ENCODE data around the gene PECR.

PECR gene

GRCh38 chr2:216110620-216111019, 29.0 kb upstream of the PECR start:
- peaks cover 21% of the 10 kb centered on the region for H3K36me3 Mint-ChIP-seq
- DNase-seq (ENCODE audit: low spot score in 2 of 2) (no peak), ATAC-seq (ENCODE audit: low read depth) (no peak)
- no peaks in the 10 kb centered on the region for H3K27me3 Mint-ChIP-seq
- H3K4me3 Mint-ChIP-seq, result peak overlapping the region; percentile 99
- H3K9me3 Mint-ChIP-seq, result no peaks in the 10 kb centered on the region
- H3K4me1 Mint-ChIP-seq, result peaks cover 30% of the 10 kb centered on the region
- H3K27ac Mint-ChIP-seq, result peak overlapping the region; percentile 99

GRCh38 chr2:216109962-216110614, 28.5 kb upstream of the PECR start:
- Mint-ChIP-seq H3K4me1 (peaks cover 26% of the 10 kb centered on the region), H3K36me3 (peaks cover 21% of the 10 kb centered on the region), H3K4me3 (peak overlapping the region; percentile 99), H3K27me3 (no peaks in the 10 kb centered on the region), H3K27ac (peak overlapping the region; percentile 99), H3K9me3 (no peaks in the 10 kb centered on the region)
- DNase-seq (ENCODE audit: low spot score in 2 of 2), result no peak
- peak; percentile 13 for ATAC-seq (ENCODE audit: low read depth)

GRCh38 chr2:216108967-216109921, 27.6 kb upstream of the PECR start, which contains the start of gene XRCC5:
TSS of gene XRCC5 (plus strand) at chr2:216109348. CDS start at chr2:216109437, 89 bp downstream.
- peak within 1 kb of the TSS; percentile 99 for H3K27ac Mint-ChIP-seq
- no peaks in the 10 kb centered on the region for H3K9me3 Mint-ChIP-seq
- peaks cover 20% of the 10 kb centered on the region for H3K4me1 Mint-ChIP-seq
- DNase-seq (ENCODE audit: low spot score in 2 of 2), result peak; percentile 91 to 96
- ATAC-seq (ENCODE audit: low read depth), result peak; percentile 85
- H3K36me3 Mint-ChIP-seq, result peaks cover 21% of the 10 kb centered on the region
- H3K4me3 Mint-ChIP-seq, result peak within 1 kb of the TSS; percentile 99
- H3K27me3 Mint-ChIP-seq, result no peaks in the 10 kb centered on the region

- Mint-ChIP-seq H3K27me3 (no peaks in the 10 kb centered on the region), H3K4me3 (peak overlapping the region; percentile 99), H3K9me3 (no peaks in the 10 kb centered on the region), H3K36me3 (peaks cover 16% of the 10 kb centered on the region), H3K27ac (peak overlapping the region; percentile 99), H3K4me1 (peaks cover 15% of the 10 kb centered on the region)
- ATAC-seq (ENCODE audit: low read depth) (no peak), DNase-seq (ENCODE audit: low spot score in 2 of 2) (no peak)
Measured at GRCh38 chr2:216108310-216108966, 26.8 kb upstream of the PECR start.

GRCh38 chr2:216107760-216108159, 26.2 kb upstream of the PECR start:
- Mint-ChIP-seq H3K4me1 (peaks cover 12% of the 10 kb centered on the region), H3K27me3 (no peaks in the 10 kb centered on the region), H3K9me3 (no peaks in the 10 kb centered on the region), H3K4me3 (no peak overlapping the region), H3K27ac (no peak overlapping the region), H3K36me3 (peaks cover 9% of the 10 kb centered on the region)
- DNase-seq (ENCODE audit: low spot score in 2 of 2) (no peak), ATAC-seq (ENCODE audit: low read depth) (no peak)

GRCh38 chr2:216107320-216107719, 25.7 kb upstream of the PECR start:
- Mint-ChIP-seq H3K27me3 (no peaks in the 10 kb centered on the region), H3K9me3 (no peaks in the 10 kb centered on the region), H3K27ac (no peak overlapping the region), H3K36me3 (peaks cover 9% of the 10 kb centered on the region), H3K4me1 (peaks cover 9% of the 10 kb centered on the region), H3K4me3 (no peak overlapping the region)
- ATAC-seq (ENCODE audit: low read depth), result no peak
- DNase-seq (ENCODE audit: low spot score in 2 of 2), result no peak

- peaks cover 4% of the 10 kb centered on the region for H3K36me3 Mint-ChIP-seq
- peaks cover 3% of the 10 kb centered on the region for H3K4me1 Mint-ChIP-seq
- H3K27ac Mint-ChIP-seq, result no peak overlapping the region
- DNase-seq (ENCODE audit: low spot score in 2 of 2), result no peak
- no peak for ATAC-seq (ENCODE audit: low read depth)
- no peak overlapping the region for H3K4me3 Mint-ChIP-seq
- no peaks in the 10 kb centered on the region for H3K9me3 Mint-ChIP-seq
- H3K27me3 Mint-ChIP-seq, result no peaks in the 10 kb centered on the region
Measured at GRCh38 chr2:216104691-216105090, 23.1 kb upstream of the PECR start.

- peaks cover 4% of the 10 kb centered on the region for H3K36me3 Mint-ChIP-seq
- no peaks in the 10 kb centered on the region for H3K4me1 Mint-ChIP-seq
- H3K27ac Mint-ChIP-seq, result no peak overlapping the region
Measured at GRCh38 chr2:216103213-216103612, 21.6 kb upstream of the PECR start.

GRCh38 chr2:216101109-216101508, 19.5 kb upstream of the PECR start:
- Mint-ChIP-seq H3K4me1 (no peaks in the 10 kb centered on the region), H3K27me3 (no peaks in the 10 kb centered on the region), H3K36me3 (peaks cover 4% of the 10 kb centered on the region), H3K27ac (no peak overlapping the region), H3K9me3 (no peaks in the 10 kb centered on the region), H3K4me3 (no peak overlapping the region)
- ATAC-seq (ENCODE audit: low read depth), result no peak
- no peak for DNase-seq (ENCODE audit: low spot score in 2 of 2)

More at GRCh38 chr2:216103213-216103612, 21.6 kb upstream of the PECR start:
- H3K4me3 Mint-ChIP-seq, result no peak overlapping the region
- no peaks in the 10 kb centered on the region for H3K27me3 Mint-ChIP-seq
- no peak for DNase-seq (ENCODE audit: low spot score in 2 of 2)
- no peak for ATAC-seq (ENCODE audit: low read depth)
- H3K9me3 Mint-ChIP-seq, result no peaks in the 10 kb centered on the region

GRCh38 chr2:216098421-216099334, 17.1 kb upstream of the PECR start:
- Mint-ChIP-seq H3K4me1 (no peaks in the 10 kb centered on the region), H3K36me3 (peaks cover 4% of the 10 kb centered on the region), H3K27ac (no peak overlapping the region), H3K9me3 (no peaks in the 10 kb centered on the region), H3K27me3 (no peaks in the 10 kb centered on the region), H3K4me3 (no peak overlapping the region)
- ATAC-seq (ENCODE audit: low read depth) (no peak), DNase-seq (ENCODE audit: low spot score in 2 of 2) (no peak)

- H3K4me1 Mint-ChIP-seq, result no peaks in the 10 kb centered on the region
Measured at GRCh38 chr2:216094701-216095100, 13.1 kb upstream of the PECR start.

GRCh38 chr2:216092646-216093045, 11.0 kb upstream of the PECR start:
- DNase-seq (ENCODE audit: low spot score in 2 of 2) (no peak), ATAC-seq (ENCODE audit: low read depth) (no peak)
- no peaks in the 10 kb centered on the region for H3K4me1 Mint-ChIP-seq
- peaks cover 2% of the 10 kb centered on the region for H3K36me3 Mint-ChIP-seq
- H3K27me3 Mint-ChIP-seq, result no peaks in the 10 kb centered on the region
- H3K27ac Mint-ChIP-seq, result no peak overlapping the region
- H3K4me3 Mint-ChIP-seq, result no peak overlapping the region
- no peaks in the 10 kb centered on the region for H3K9me3 Mint-ChIP-seq

More at GRCh38 chr2:216094701-216095100, 13.1 kb upstream of the PECR start:
- DNase-seq (ENCODE audit: low spot score in 2 of 2), result no peak
- Mint-ChIP-seq H3K27me3 (no peaks in the 10 kb centered on the region), H3K36me3 (no peaks in the 10 kb centered on the region), H3K9me3 (no peaks in the 10 kb centered on the region), H3K27ac (no peak overlapping the region), H3K4me3 (no peak overlapping the region)
- ATAC-seq (ENCODE audit: low read depth), result no peak

GRCh38 chr2:216090369-216090786, 8.8 kb upstream of the PECR start:
- H3K27me3 Mint-ChIP-seq, result no peaks in the 10 kb centered on the region
- no peak overlapping the region for H3K4me3 Mint-ChIP-seq
- H3K36me3 Mint-ChIP-seq, result peaks cover 3% of the 10 kb centered on the region
- no peak for ATAC-seq (ENCODE audit: low read depth)
- no peaks in the 10 kb centered on the region for H3K9me3 Mint-ChIP-seq
- no peak for DNase-seq (ENCODE audit: low spot score in 2 of 2)
- no peaks in the 10 kb centered on the region for H3K4me1 Mint-ChIP-seq
- no peak overlapping the region for H3K27ac Mint-ChIP-seq

All from memory B cell (primary cell).